ENCODE results near the gene MCTP1.

Gene MCTP1

GRCh38 chr5:94810877-94811276 is 474.0 kb downstream of the MCTP1 start:
- DNase-seq (ENCODE audit: low read depth): no peak

- DNase-seq (ENCODE audit: low read depth): no peak
Observed at GRCh38 chr5:94810281-94810680, 474.6 kb downstream of the MCTP1 start.

GRCh38 chr5:94808497-94808896 is 476.4 kb downstream of the MCTP1 start:
- no peak for DNase-seq (ENCODE audit: low read depth)

GRCh38 chr5:94807985-94808384 is 476.9 kb downstream of the MCTP1 start:
- DNase-seq (ENCODE audit: low read depth): no peak

- DNase-seq (ENCODE audit: low read depth): no peak
Observed at GRCh38 chr5:94802450-94802849, 482.4 kb downstream of the MCTP1 start.

- no peak for DNase-seq (ENCODE audit: low read depth)
Observed at GRCh38 chr5:94796586-94796985, 488.3 kb downstream of the MCTP1 start.

GRCh38 chr5:94793816-94794198 is 491.1 kb downstream of the MCTP1 start:
- no peak for DNase-seq (ENCODE audit: low read depth)

- no peak for DNase-seq (ENCODE audit: low read depth)
Observed at GRCh38 chr5:94793113-94793815, 491.6 kb downstream of the MCTP1 start.

- no peak for DNase-seq (ENCODE audit: low read depth)
Observed at GRCh38 chr5:94791829-94792228, 493.1 kb downstream of the MCTP1 start.

GRCh38 chr5:94788527-94788926 is 496.4 kb downstream of the MCTP1 start:
- DNase-seq (ENCODE audit: low read depth): no peak

- no peak for DNase-seq (ENCODE audit: low read depth)
Observed at GRCh38 chr5:94784536-94785505, 500.1 kb downstream of the MCTP1 start.

- DNase-seq (ENCODE audit: low read depth): no peak
Observed at GRCh38 chr5:94782383-94782782, 502.5 kb downstream of the MCTP1 start.

GRCh38 chr5:94779684-94780083 is 505.2 kb downstream of the MCTP1 start:
- no peak for DNase-seq (ENCODE audit: low read depth)

- no peak for DNase-seq (ENCODE audit: low read depth)
Observed at GRCh38 chr5:94778732-94779131, 506.2 kb downstream of the MCTP1 start.

GRCh38 chr5:94778299-94778698 is 506.6 kb downstream of the MCTP1 start:
- no peak for DNase-seq (ENCODE audit: low read depth)

GRCh38 chr5:94777056-94777880 is 507.6 kb downstream of the MCTP1 start:
- no peak for DNase-seq (ENCODE audit: low read depth)

GRCh38 chr5:94776167-94776566 is 508.7 kb downstream of the MCTP1 start:
- DNase-seq (ENCODE audit: low read depth): no peak

GRCh38 chr5:94775088-94775487 is 509.8 kb downstream of the MCTP1 start:
- no peak for DNase-seq (ENCODE audit: low read depth)

- no peak for DNase-seq (ENCODE audit: low read depth)
Observed at GRCh38 chr5:94771742-94772141, 513.2 kb downstream of the MCTP1 start.

GRCh38 chr5:94769996-94770395 is 514.9 kb downstream of the MCTP1 start:
- DNase-seq (ENCODE audit: low read depth): no peak

- no peak for DNase-seq (ENCODE audit: low read depth)
Observed at GRCh38 chr5:94761786-94762185, 523.1 kb downstream of the MCTP1 start.

- no peak for DNase-seq (ENCODE audit: low read depth)
Observed at GRCh38 chr5:94761055-94761454, 523.8 kb downstream of the MCTP1 start.
